NCI-H82 (cell line): ENCODE data around the gene THAP7.

Source experiments
- DNase-seq: peaks from one replicate; lab custom pipeline; 2025; lab: John Stamatoyannopoulos, UW

Gene THAP7

GRCh38 chr22:21031545-21032036, 29.7 kb upstream of the THAP7 start:
- DNase-seq, result no peak

- no peak for DNase-seq
Observed at GRCh38 chr22:21030621-21031544, 29.0 kb upstream of the THAP7 start.

- no peak for DNase-seq
Observed at GRCh38 chr22:21030032-21030431, 28.1 kb upstream of the THAP7 start.

- peak; percentile 30 for DNase-seq
Observed at GRCh38 chr22:21029486-21030025, 27.6 kb upstream of the THAP7 start.

- peak; percentile 91 for DNase-seq
Observed at GRCh38 chr22:21028277-21029251, 26.6 kb upstream of the THAP7 start.

- DNase-seq, result peak; percentile 91
Observed at GRCh38 chr22:21026783-21027692, 25.1 kb upstream of the THAP7 start.

- DNase-seq, result no peak
Observed at GRCh38 chr22:21025763-21026755, 24.1 kb upstream of the THAP7 start.

- DNase-seq, result no peak
Observed at GRCh38 chr22:21025266-21025665, 23.3 kb upstream of the THAP7 start.

GRCh38 chr22:21022955-21023614, 21.2 kb upstream of the THAP7 start:
- DNase-seq, result no peak

GRCh38 chr22:21022507-21022906, 20.6 kb upstream of the THAP7 start:
- no peak for DNase-seq

- DNase-seq, result peak; percentile 70
Observed at GRCh38 chr22:21020802-21021429, 19.0 kb upstream of the THAP7 start.

- DNase-seq, result no peak
Observed at GRCh38 chr22:21018314-21018713, 16.4 kb upstream of the THAP7 start.

- no peak for DNase-seq
Observed at GRCh38 chr22:21016644-21017420, 14.9 kb upstream of the THAP7 start.

GRCh38 chr22:21015466-21016006, 13.6 kb upstream of the THAP7 start:
- peak; percentile 16 for DNase-seq

- DNase-seq, result peak; percentile 78
Observed at GRCh38 chr22:21014726-21015465, 13.0 kb upstream of the THAP7 start, which contains the start of gene P2RX6. TSS of gene P2RX6 (plus strand) at chr22:21015165. CDS start at chr22:21015175, 10 bp downstream.

- DNase-seq, result peak; percentile 98
Observed at GRCh38 chr22:21014202-21014725, 12.3 kb upstream of the THAP7 start.
